Measurements from ENCODE around the gene SPRED1. TPM values are rescaled to one million over a fixed set of nuclear protein-coding genes. Genes with fewer than 3 reads are reported as not detected.

SPRED1 gene
- total and polyA plus RNA-seq, 2 of the 4 experiments (the other 2 are of a cell fraction), result 6.6 to 17.9 TPM

DNA sequence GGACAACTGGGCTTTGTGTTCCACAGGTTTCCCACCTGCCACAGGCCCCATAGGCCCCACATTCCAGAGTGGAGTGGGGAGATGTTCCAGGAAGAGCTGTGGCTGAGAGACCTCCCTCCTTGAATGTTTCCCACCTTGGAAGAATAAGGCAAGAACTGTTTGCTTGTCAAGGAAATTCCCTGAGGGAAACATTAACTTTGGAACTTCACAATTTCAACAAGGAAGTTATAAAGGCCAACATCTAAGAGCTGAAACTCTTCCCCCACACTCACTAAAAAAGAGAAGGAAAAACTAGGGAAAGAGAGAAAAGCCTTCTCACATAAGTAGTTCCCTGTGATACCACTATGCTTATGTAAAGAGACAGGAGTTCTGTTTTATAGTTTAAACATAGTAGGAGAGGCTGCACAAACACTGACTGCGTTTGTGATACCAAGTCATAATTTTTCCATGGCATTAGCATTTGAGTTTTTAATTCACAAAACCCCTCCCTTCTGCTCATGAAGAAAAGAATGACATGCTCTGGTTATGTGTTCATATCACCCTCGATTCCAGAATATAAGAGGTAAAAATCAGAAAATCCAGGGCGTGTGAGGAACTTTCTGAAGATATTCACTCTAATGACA is 39.8 kb upstream of the SPRED1 start:
- Histone ChIP-seq H3K9me1 (ENCODE audit: insufficient read depth, low read length) (peaks cover 4% of the 10 kb centered on the region; the same call in 1 of the 2 replicates), H3K36me3 (ENCODE audit: control insufficient read depth, insufficient read depth, low read length) (no peaks in the 10 kb centered on the region), H3K9me3 (ENCODE audit: control insufficient read depth, insufficient read depth, low read length) (no peaks in the 10 kb centered on the region), H3K23ac (ENCODE audit: low read depth, low read length) (no peak overlapping the region), H4K20me1 (ENCODE audit: insufficient read depth, low read length) (no peaks in the 10 kb centered on the region), H3K79me1 (ENCODE audit: low read depth in 1 of 2, low read length in 2 of 2) (no peaks in the 10 kb centered on the region), H2BK20ac (ENCODE audit: low read depth, low read length) (no peak overlapping the region), H3K18ac (ENCODE audit: low read depth, low read length) (no peak overlapping the region), H3K4ac (ENCODE audit: low read depth, low read length) (no peak overlapping the region), H3K4me3 (ENCODE audit: insufficient read depth, low read depth, low read length) (no peak overlapping the region), H4K8ac (ENCODE audit: low read depth in 2 of 2, low read length in 2 of 2) (no peak overlapping the region), H2BK5ac (ENCODE audit: low read depth, low read length, poor library complexity, severe bottlenecking) (no peak overlapping the region), H2BK15ac (ENCODE audit: low read depth, low read length) (no peak overlapping the region), H4K5ac (ENCODE audit: low read depth, low read length) (no peak overlapping the region), H3K27ac (ENCODE audit: insufficient read depth, low read length) (no peak overlapping the region), H3K4me1 (ENCODE audit: control insufficient read depth, insufficient read depth, low read length) (peaks cover 5% of the 10 kb centered on the region), H2BK120ac (ENCODE audit: low read depth, low read length) (no peak overlapping the region), H2AK9ac (replicated peaks; ENCODE audit: low read depth, low read length, poor library complexity) (no peak overlapping the region), H2AFZ (replicated peaks; ENCODE audit: low read length, poor library complexity) (no peak overlapping the region), H3K9ac (ENCODE audit: low read depth, low read length) (no peak overlapping the region), H2AK5ac (ENCODE audit: low read depth, low read length) (no peak overlapping the region), H3K14ac (replicated peaks; ENCODE audit: low read depth, low read length) (no peak overlapping the region), H4K91ac (ENCODE audit: insufficient read depth, low read depth, low read length) (no peak overlapping the region), H3K4me2 (ENCODE audit: low read depth, low read length) (no peak overlapping the region), H3K56ac (ENCODE audit: extremely low read depth, insufficient read depth, low read length) (no peak overlapping the region), H3K27me3 (ENCODE audit: control insufficient read depth, insufficient read depth, low read length) (peaks cover 9% of the 10 kb centered on the region)
- in situ Hi-C loops (cut with MboI; ENCODE audit: low sequenced_read_pairs), result no loop called here
- intact Hi-C loops (cut with micrococcal nuclease), result no loop called here
- DNase-seq (no peak), ATAC-seq (ENCODE audit: low read depth) (no peak)
- dilution Hi-C loops (cut with HindIII; ENCODE audit: low sequenced_read_pairs, unreplicated experiment), result no loop called here
- BruUV-seq (replicated peaks), result no TSS peak
- no CpG with 5 or more reads among the region's 3 CpGs for WGBS, 2 experiments (ENCODE audit: extremely low coverage in 2 of 2, insufficient read length in 1 of 2)
- POLR2A ChIA-PET (ENCODE audit: unreplicated experiment), result no interaction called here
- TF ChIP-seq CEBPB (IDR thresholded peaks at IDR 0.05; ENCODE audit: low read depth, low read length) (no peak), SMC3 (IDR thresholded peaks at IDR 0.05; ENCODE audit: low read depth, low read length) (no peak), MXI1 (IDR thresholded peaks at IDR 0.05; ENCODE audit: borderline replicate concordance, low read depth, low read length) (no peak), CHD1 (IDR thresholded peaks at IDR 0.05; ENCODE audit: low read depth, low read length) (no peak), RFX5 (IDR thresholded peaks at IDR 0.05; ENCODE audit: low read depth, low read length) (no peak), MAFK (IDR thresholded peaks at IDR 0.05; ENCODE audit: low read depth, low read length) (no peak)
- TF ChIP-seq, protein P1, sequence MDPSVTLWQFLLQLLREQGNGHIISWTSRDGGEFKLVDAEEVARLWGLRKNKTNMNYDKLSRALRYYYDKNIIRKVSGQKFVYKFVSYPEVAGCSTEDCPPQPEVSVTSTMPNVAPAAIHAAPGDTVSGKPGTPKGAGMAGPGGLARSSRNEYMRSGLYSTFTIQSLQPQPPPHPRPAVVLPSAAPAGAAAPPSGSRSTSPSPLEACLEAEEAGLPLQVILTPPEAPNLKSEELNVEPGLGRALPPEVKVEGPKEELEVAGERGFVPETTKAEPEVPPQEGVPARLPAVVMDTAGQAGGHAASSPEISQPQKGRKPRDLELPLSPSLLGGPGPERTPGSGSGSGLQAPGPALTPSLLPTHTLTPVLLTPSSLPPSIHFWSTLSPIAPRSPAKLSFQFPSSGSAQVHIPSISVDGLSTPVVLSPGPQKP (IDR thresholded peaks at IDR 0.05; ENCODE audit: borderline replicate concordance, low read depth, low read length), result no peak
- TF ChIP-seq, protein P2, sequence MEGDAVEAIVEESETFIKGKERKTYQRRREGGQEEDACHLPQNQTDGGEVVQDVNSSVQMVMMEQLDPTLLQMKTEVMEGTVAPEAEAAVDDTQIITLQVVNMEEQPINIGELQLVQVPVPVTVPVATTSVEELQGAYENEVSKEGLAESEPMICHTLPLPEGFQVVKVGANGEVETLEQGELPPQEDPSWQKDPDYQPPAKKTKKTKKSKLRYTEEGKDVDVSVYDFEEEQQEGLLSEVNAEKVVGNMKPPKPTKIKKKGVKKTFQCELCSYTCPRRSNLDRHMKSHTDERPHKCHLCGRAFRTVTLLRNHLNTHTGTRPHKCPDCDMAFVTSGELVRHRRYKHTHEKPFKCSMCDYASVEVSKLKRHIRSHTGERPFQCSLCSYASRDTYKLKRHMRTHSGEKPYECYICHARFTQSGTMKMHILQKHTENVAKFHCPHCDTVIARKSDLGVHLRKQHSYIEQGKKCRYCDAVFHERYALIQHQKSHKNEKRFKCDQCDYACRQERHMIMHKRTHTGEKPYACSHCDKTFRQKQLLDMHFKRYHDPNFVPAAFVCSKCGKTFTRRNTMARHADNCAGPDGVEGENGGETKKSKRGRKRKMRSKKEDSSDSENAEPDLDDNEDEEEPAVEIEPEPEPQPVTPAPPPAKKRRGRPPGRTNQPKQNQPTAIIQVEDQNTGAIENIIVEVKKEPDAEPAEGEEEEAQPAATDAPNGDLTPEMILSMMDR (conservative IDR thresholded peaks at IDR 0.05; ENCODE audit: low read depth, low read length), result no peak
- CTCF ChIA-PET, result no interaction called here
